Endothelial cell of umbilical vein (primary cell): ENCODE measurements around the gene CHTOP. TPM values are rescaled to one million over a fixed set of nuclear protein-coding genes. Genes with fewer than 3 reads are reported as not detected.

Source experiments
- BruUV-seq: library from RNA; stranded (reverse); fragments of 400-500 nt; replicated peaks from 2 replicates; lab custom pipeline; 2021; lab: Mats Ljungman, UMichigan
- CTCF ChIA-PET: fragments of 300-600, 350-600 bp; sonication (Branson Sonifier 250); formaldehyde crosslinking; loops from one replicate; lab custom pipeline; 2021; ENCODE audit warnings: antibody characterized with exemption, inconsistent platforms; lab: Charles Lee
- POLR2A ChIA-PET: fragments of 300-600, 350-600 bp; sonication (Branson Sonifier 250); formaldehyde crosslinking; loops from one replicate; lab custom pipeline; 2021; ENCODE audit warnings: antibody characterized with exemption, inconsistent platforms; lab: Charles Lee
- DNase-seq: peaks from one replicate; pipeline ENCODE4 v3.0.0-alpha.2; 2011; ENCODE audit warnings: low read depth, low spot score
- FAIRE-seq: peaks from 2 replicates; lab custom pipeline; 2011; peaks lifted over from hg19 to GRCh38; lab: Jason Lieb, UNC
- H2AFZ ChIP-seq: 2 replicates; pipeline ENCODE4 v1.6.0; 2012; ENCODE audit warnings: low read depth, low read length, control low read depth, inconsistent platforms
- H3K27ac ChIP-seq: 2 replicates; pipeline ENCODE4 v1.5.1; 2011; ENCODE audit warnings: low read depth, mild to moderate bottlenecking, control low read depth, low read length, moderate library complexity; ENCODE audit not compliant: insufficient read depth
- H3K27me3 ChIP-seq, 2 experiments: 2 replicates each; pipeline versions ENCODE4 v1.6.0 to v1.6.1; 2011; ENCODE audit warnings: low read length in 2 of 2, mixed read lengths in 1 of 2; ENCODE audit not compliant: control insufficient read depth in 2 of 2, insufficient read depth in 2 of 2
- H3K36me3 ChIP-seq, 2 experiments: 2 replicates in 1 of 2; 3 replicates in 1 of 2; pipeline ENCODE4 v1.5.1; 2011; ENCODE audit warnings: low read length in 2 of 2, mild to moderate bottlenecking in 1 of 2, moderate library complexity in 1 of 2; ENCODE audit not compliant: control insufficient read depth in 2 of 2, insufficient read depth in 2 of 2; ENCODE audit errors: extremely low read depth in 1 of 2
- H3K4me1 ChIP-seq: 3 replicates; pipeline ENCODE4 v1.5.1; 2011; ENCODE audit warnings: mild to moderate bottlenecking, low read length; ENCODE audit not compliant: control insufficient read depth, insufficient read depth; ENCODE audit errors: extremely low read depth
- H3K4me2 ChIP-seq: 2 replicates; pipeline ENCODE4 v1.6.1; 2011; ENCODE audit warnings: low read length, control low read depth, mixed read lengths; ENCODE audit not compliant: insufficient read depth
- H3K4me3 ChIP-seq, 3 experiments: fragments of 200-600 bp in 1 of 3; sonication (generic), shearing (Covaris generic) in 1 of 3; replicated peaks in 1 of 3; 2 replicates each; pipeline ENCODE4 v1.5.1; 2011 to 2016; ENCODE audit warnings: control low read depth in 3 of 3, low read length in 3 of 3, mild to moderate bottlenecking in 2 of 3, inconsistent platforms in 1 of 3, low read depth in 1 of 3, moderate library complexity in 1 of 3; ENCODE audit not compliant: insufficient read depth in 1 of 3
- H3K79me2 ChIP-seq: 2 replicates; pipeline ENCODE4 v1.6.0; 2012; ENCODE audit warnings: low read length, inconsistent platforms; ENCODE audit not compliant: control insufficient read depth, insufficient read depth
- H3K9ac ChIP-seq: replicated peaks from 2 replicates; pipeline ENCODE3; 2011; ENCODE audit warnings: low read length, control low read depth; ENCODE audit not compliant: insufficient read depth; ENCODE audit errors: extremely low read depth
- H3K9me1 ChIP-seq: replicated peaks from 3 replicates; pipeline ENCODE4 v1.6.0; 2011; ENCODE audit warnings: mild to moderate bottlenecking, low read length; ENCODE audit not compliant: control insufficient read depth, insufficient read depth; ENCODE audit errors: extremely low read depth
- H3K9me3 ChIP-seq: replicated peaks from 2 replicates; pipeline ENCODE4 v1.5.1; 2012; ENCODE audit warnings: low read length, inconsistent platforms; ENCODE audit not compliant: control insufficient read depth, insufficient read depth
- H4K20me1 ChIP-seq: replicated peaks from 2 replicates; pipeline ENCODE3; 2011; ENCODE audit warnings: mild to moderate bottlenecking, low read length; ENCODE audit not compliant: control insufficient read depth, insufficient read depth; ENCODE audit errors: extremely low read depth
- EZH2 ChIP-seq: IDR thresholded peaks from 2 replicates; pipeline ENCODE4 v1.6.1; 2012; ENCODE audit warnings: borderline replicate concordance, low read depth, mild to moderate bottlenecking, moderate library complexity, low read length, inconsistent platforms; ENCODE audit not compliant: severe bottlenecking
- FOS ChIP-seq: IDR thresholded peaks from 2 replicates; pipeline ENCODE4 v1.6.1; 2011; ENCODE audit warnings: mild to moderate bottlenecking, low read length, moderate library complexity, borderline replicate concordance; ENCODE audit not compliant: insufficient read depth
- GATA2 ChIP-seq: IDR thresholded peaks from 2 replicates; pipeline ENCODE4 v1.7.0; 2011; ENCODE audit warnings: low read depth, mild to moderate bottlenecking, moderate library complexity, mixed read lengths, low read length; ENCODE audit not compliant: insufficient read length, insufficient read depth
- JUN ChIP-seq: IDR thresholded peaks from 2 replicates; pipeline ENCODE4 v1.6.1; 2011; ENCODE audit warnings: borderline replicate concordance, low read depth; ENCODE audit not compliant: insufficient read length, insufficient read depth
- MYC ChIP-seq: IDR thresholded peaks from one replicate; pipeline ENCODE4 v1.6.1; 2011; ENCODE audit warnings: mild to moderate bottlenecking, low read depth, low read length
- POLR2A ChIP-seq: IDR thresholded peaks from 2 replicates; pipeline ENCODE4 v1.6.1; 2012; ENCODE audit warnings: low read depth, mild to moderate bottlenecking, control low read depth, low read length
- POLR2AphosphoS5 ChIP-seq: IDR thresholded peaks from 2 replicates; pipeline ENCODE4 v1.6.1; 2012; ENCODE audit warnings: low read depth, mild to moderate bottlenecking, control low read depth, low read length, moderate library complexity; ENCODE audit not compliant: insufficient read depth
- dilution Hi-C: fragments of 300-500 bp; cut with MboI; formaldehyde crosslinking; loops from one replicate; pipeline ENCODE4 v1.15.0; 2019; ENCODE audit warnings: low sequenced_read_pairs; ENCODE audit not compliant: extremely low pct_ligation_motif_present
- intact Hi-C: fragments of 100-400 bp; cut with micrococcal nuclease; formaldehyde crosslinking; loops from one replicate; pipeline ENCODE4 v1.10.0; 2022
- polyA plus RNA-seq, 4 experiments: library from polyadenylated mRNA; depleted of rRNA in 3 of 4; stranded (reverse) in 3 of 4; unstranded in 1 of 4; fragments of >200 nt; gene quantifications; 2 replicates each; pipeline versions ENCODE4 v1.2.1 to v1.2.3, GENCODE V29; 2011 to 2012; ENCODE audit warnings: missing spikeins in 1 of 4
- total RNA-seq: library from RNA; stranded (reverse); gene quantifications from 2 replicates; pipeline ENCODE4 v1.2.3, GENCODE V29; 2021
- TF ChIP-seq, protein P1 (sequence below), 2 donors: IDR thresholded peaks; 1 replicate in 1 of 2; 2 replicates in 1 of 2; pipeline ENCODE4 v1.5.1; 2011; ENCODE audit warnings: low read length in 2 of 2, mild to moderate bottlenecking in 2 of 2, moderate library complexity in 2 of 2, control low read depth in 1 of 2, inconsistent platforms in 1 of 2, low read depth in 1 of 2; ENCODE audit not compliant: insufficient read depth in 1 of 2; ENCODE audit errors: extremely low read depth in 1 of 2
- TF ChIP-seq, protein P2 (sequence below): IDR thresholded peaks from 2 replicates; pipeline ENCODE4 v1.6.1; 2011; ENCODE audit not compliant: insufficient read depth, insufficient read length

Gene CHTOP
- total and polyA plus RNA-seq, 2 donors (not counting 3 experiments of a cell fraction or from before 2014, with no cell fraction given), result 62.0 to 74.4 TPM

DNA sequence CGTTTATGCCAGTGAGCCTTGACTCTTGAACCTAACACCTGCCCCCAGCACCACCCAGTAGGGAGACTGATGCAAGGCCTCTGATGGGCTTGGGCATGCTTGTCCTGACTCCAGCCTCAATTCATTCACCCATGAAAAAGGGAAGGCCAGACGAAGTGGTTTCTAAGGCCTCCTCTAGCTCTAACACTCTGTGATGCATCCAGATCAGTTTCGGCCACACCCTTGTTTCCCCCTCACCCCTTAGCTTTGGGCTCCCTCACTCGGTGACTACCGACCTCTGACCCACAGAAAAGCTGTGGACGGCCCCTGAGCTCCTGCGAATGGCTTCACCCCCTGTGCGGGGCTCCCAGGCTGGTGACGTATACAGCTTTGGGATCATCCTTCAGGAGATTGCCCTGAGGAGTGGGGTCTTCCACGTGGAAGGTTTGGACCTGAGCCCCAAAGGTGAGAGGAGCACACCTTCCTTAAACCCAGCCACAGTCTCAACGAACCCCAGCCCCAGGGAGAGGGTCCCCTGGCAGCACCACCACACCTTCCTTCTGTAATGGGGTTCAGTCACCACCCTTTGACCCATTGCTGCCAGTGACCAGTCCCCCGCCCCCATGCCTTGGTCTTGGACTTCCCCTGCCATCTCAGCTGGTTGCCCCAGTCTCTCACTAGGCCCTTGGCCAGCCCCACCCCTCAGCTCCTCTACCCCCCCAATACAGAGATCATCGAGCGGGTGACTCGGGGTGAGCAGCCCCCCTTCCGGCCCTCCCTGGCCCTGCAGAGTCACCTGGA, 53.7 kb downstream of the CHTOP start:
- no TSS peak for BruUV-seq
- ChIA-PET CTCF (interaction anchor here (1.7 kb wide), 1 partner anchor 11 kb away, joined by 5 read pairs; no protein-coding TSS in a partner anchor), POLR2A (no interaction called here)
- no peaks in the 10 kb centered on the region for H3K9me1 ChIP-seq
- no peaks in the 10 kb centered on the region for H3K79me2 ChIP-seq
- no peak overlapping the region for H3K9ac ChIP-seq
- no peaks in the 10 kb centered on the region for H3K4me1 ChIP-seq
- no peaks in the 10 kb centered on the region for H3K27me3 ChIP-seq
- intact Hi-C loops, result no loop called here
- no peak overlapping the region for H3K27ac ChIP-seq
- H2AFZ ChIP-seq, result no peak overlapping the region
- TF ChIP-seq EZH2, result no peak
- TF ChIP-seq FOS, result no peak
- no peak for TF ChIP-seq POLR2AphosphoS5
- TF ChIP-seq GATA2, result no peak
- no peak for TF ChIP-seq JUN
- no peak for TF ChIP-seq POLR2A
- no peak for TF ChIP-seq MYC
- TF ChIP-seq, protein P1, sequence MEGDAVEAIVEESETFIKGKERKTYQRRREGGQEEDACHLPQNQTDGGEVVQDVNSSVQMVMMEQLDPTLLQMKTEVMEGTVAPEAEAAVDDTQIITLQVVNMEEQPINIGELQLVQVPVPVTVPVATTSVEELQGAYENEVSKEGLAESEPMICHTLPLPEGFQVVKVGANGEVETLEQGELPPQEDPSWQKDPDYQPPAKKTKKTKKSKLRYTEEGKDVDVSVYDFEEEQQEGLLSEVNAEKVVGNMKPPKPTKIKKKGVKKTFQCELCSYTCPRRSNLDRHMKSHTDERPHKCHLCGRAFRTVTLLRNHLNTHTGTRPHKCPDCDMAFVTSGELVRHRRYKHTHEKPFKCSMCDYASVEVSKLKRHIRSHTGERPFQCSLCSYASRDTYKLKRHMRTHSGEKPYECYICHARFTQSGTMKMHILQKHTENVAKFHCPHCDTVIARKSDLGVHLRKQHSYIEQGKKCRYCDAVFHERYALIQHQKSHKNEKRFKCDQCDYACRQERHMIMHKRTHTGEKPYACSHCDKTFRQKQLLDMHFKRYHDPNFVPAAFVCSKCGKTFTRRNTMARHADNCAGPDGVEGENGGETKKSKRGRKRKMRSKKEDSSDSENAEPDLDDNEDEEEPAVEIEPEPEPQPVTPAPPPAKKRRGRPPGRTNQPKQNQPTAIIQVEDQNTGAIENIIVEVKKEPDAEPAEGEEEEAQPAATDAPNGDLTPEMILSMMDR (IDR thresholded peaks at IDR 0.05; ENCODE audit: extremely low read depth in 1 of 2, insufficient read depth in 1 of 2, low read depth in 1 of 2, low read length in 2 of 2), result no peak
- TF ChIP-seq, protein P2, sequence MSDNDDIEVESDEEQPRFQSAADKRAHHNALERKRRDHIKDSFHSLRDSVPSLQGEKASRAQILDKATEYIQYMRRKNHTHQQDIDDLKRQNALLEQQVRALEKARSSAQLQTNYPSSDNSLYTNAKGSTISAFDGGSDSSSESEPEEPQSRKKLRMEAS, result no peak
- no peaks in the 10 kb centered on the region for H4K20me1 ChIP-seq
- no peak for FAIRE-seq
- peaks cover 0 to 19% of the 10 kb centered on the region in 2 experiments for H3K36me3 ChIP-seq
- H3K4me2 ChIP-seq, result no peak overlapping the region
- DNase-seq, result no peak
- H3K9me3 ChIP-seq, result no peaks in the 10 kb centered on the region
- no peak overlapping the region for H3K4me3 ChIP-seq
- dilution Hi-C loops, result no loop called here
